Neural crest cell (in vitro differentiated cells): ENCODE data around the gene FBXO45. TPM values are rescaled to one million over a fixed set of nuclear protein-coding genes. Genes with fewer than 3 reads are reported as not detected.
A peak's percentile ranks its signal among the peaks of the same experiment; 100 is the strongest.
"Not testable (repeated sequence)": the region's sequence is repeated elsewhere in the genome, so short reads cannot be mapped to it uniquely, and the experiment has no call there.

Source experiments
- DNase-seq: peaks from one replicate; pipeline ENCODE4 v3.0.0; 2021; ENCODE audit warnings: low read depth, mixed read lengths, low spot score
- H3K27ac Mint-ChIP-seq: one replicate; pipeline ENCODE4 v1.8.0; 2021; ENCODE audit warnings: mild to moderate bottlenecking, mixed read lengths; ENCODE audit not compliant: unreplicated experiment
- H3K27me3 Mint-ChIP-seq: 2 replicates; pipeline ENCODE4 v1.8.0; 2021; ENCODE audit warnings: low read depth, mild to moderate bottlenecking, mixed read lengths
- H3K36me3 Mint-ChIP-seq: 2 replicates; pipeline ENCODE4 v1.8.0; 2021; ENCODE audit warnings: low read depth, mild to moderate bottlenecking, mixed read lengths
- H3K4me1 Mint-ChIP-seq: 2 replicates; pipeline ENCODE4 v1.8.0; 2021; ENCODE audit warnings: mixed read lengths
- H3K4me3 Mint-ChIP-seq: one replicate; pipeline ENCODE4 v1.8.0; 2021; ENCODE audit warnings: mild to moderate bottlenecking, mixed read lengths
- H3K9me3 Mint-ChIP-seq: 2 replicates; pipeline ENCODE4 v1.8.0; 2021; ENCODE audit warnings: mixed read lengths
- total RNA-seq: library from RNA; stranded (reverse); gene quantifications from 2 replicates; pipeline ENCODE4 v1.2.1, GENCODE V29; 2021
- TF ChIP-seq, protein P1 (sequence below): fragments of 200-600 bp; sonication (generic); conservative IDR thresholded peaks from 2 replicates; pipeline ENCODE4 v1.5.0; 2021; ENCODE audit warnings: antibody characterized with exemption, mild to moderate bottlenecking

FBXO45 gene
- total RNA-seq, 1 donor from 2014 or later = 17.9 TPM

DNA sequence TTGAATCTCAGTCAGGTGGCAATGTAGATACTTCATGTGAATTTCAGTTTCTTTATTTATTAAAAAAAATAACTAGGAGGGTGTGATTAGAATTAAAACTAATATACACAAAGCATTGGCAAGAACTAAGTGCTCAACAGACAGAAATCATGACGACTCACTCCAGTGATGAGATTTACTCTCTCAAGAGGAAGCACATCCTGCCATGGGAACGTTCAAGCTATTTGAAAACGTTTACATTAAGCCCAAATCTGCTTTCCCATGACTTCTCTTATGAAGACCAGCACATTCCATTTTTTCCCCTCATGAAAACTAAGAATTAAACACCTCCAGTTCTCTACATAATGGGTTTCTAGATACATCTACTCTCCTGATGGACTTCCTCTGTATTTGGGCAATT, 8.6 kb upstream of the FBXO45 start:
- TF ChIP-seq, protein P1, sequence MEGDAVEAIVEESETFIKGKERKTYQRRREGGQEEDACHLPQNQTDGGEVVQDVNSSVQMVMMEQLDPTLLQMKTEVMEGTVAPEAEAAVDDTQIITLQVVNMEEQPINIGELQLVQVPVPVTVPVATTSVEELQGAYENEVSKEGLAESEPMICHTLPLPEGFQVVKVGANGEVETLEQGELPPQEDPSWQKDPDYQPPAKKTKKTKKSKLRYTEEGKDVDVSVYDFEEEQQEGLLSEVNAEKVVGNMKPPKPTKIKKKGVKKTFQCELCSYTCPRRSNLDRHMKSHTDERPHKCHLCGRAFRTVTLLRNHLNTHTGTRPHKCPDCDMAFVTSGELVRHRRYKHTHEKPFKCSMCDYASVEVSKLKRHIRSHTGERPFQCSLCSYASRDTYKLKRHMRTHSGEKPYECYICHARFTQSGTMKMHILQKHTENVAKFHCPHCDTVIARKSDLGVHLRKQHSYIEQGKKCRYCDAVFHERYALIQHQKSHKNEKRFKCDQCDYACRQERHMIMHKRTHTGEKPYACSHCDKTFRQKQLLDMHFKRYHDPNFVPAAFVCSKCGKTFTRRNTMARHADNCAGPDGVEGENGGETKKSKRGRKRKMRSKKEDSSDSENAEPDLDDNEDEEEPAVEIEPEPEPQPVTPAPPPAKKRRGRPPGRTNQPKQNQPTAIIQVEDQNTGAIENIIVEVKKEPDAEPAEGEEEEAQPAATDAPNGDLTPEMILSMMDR = no peak
- H3K4me1 Mint-ChIP-seq = no peaks in the 10 kb centered on the region

DNA sequence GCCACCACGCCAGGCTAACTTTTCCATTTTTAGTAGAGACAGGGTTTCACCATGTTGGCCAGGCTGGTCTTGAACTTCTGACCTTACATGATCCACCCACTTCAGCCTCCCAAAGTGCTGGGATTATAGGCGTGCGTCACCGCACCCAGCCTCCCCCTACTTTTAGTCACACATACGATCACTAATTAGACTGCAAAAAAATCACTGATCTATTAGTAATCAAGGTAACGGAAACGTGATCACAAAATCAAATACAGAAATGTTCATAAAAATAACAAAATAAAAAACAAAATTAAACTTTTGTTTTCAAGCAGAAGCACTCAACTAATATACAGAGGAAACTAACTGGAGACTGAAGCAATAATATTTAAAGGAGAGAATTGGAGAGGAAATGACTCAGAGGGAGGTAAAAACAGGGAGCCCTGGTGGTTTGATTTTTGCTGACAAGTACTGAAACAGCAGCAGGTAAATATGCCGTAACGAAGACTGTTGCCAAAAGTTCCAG, 4.7 kb upstream of the FBXO45 start:
- Mint-ChIP-seq H3K27ac (no peak overlapping the region), H3K27me3 (no peaks in the 10 kb centered on the region), H3K4me1 (peaks cover 12% of the 10 kb centered on the region), H3K4me3 (peak overlapping the region; percentile 64), H3K36me3 (no peaks in the 10 kb centered on the region), H3K9me3 (no peaks in the 10 kb centered on the region)
- no peak for DNase-seq
- TF ChIP-seq, protein P1 = no peak

More for the DNA sequence above, 8.6 kb upstream of the FBXO45 start:
- no peak overlapping the region for H3K4me3 Mint-ChIP-seq
- H3K9me3 Mint-ChIP-seq = no peaks in the 10 kb centered on the region
- no peaks in the 10 kb centered on the region for H3K27me3 Mint-ChIP-seq
- H3K27ac Mint-ChIP-seq = no peak overlapping the region
- H3K36me3 Mint-ChIP-seq = no peaks in the 10 kb centered on the region
- DNase-seq = no peak

DNA sequence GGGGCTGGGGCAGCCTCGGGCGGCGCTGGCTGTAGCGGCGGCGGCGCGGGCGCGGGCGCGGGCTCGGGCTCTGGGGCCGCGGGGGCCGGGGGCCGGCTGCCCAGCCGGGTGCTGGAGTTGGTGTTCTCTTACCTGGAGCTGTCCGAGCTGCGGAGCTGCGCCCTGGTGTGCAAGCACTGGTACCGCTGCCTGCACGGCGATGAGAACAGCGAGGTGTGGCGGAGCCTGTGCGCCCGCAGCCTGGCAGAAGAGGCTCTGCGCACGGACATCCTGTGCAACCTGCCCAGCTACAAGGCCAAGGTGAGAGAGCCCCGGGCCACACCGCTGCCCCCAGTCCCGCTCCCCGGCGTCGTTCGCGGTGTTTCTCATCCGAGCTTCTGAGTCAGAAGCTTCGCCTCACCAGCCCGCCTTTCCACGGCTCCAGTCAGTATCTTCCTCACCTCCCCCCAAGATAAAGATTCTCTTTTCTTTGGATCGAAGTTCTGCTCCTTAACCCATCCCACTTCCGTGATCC, 600 bp downstream of the FBXO45 start:
- TF ChIP-seq, protein P1 = no peak
- Mint-ChIP-seq H3K4me3 (peak overlapping the region; percentile 91), H3K27ac (peak overlapping the region; percentile 80)

DNA sequence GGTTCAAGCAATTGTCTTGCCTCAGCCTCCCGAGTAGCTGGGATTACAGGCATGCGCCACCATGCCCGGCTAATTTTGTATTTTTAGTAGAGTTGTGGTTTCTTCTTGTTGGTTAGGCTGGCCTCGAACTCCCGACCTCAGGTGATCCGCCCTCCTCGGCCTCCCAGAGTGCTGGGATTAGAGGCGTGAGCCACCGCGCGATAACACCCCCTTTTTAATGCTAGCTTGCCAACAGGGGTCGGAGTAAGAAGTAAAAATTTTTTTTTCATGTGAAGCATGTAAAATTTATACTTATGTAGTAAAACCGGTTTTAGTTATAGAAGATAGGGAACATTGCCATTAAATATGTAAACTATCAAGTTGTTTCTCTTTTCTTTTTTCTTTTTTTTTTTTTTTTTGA, 1.9 kb downstream of the FBXO45 start:
- peak overlapping the region; percentile 91 for H3K4me3 Mint-ChIP-seq
- H3K4me1 Mint-ChIP-seq = peaks cover 26% of the 10 kb centered on the region
- H3K27ac Mint-ChIP-seq, DNase-seq, H3K27me3 Mint-ChIP-seq, H3K36me3 Mint-ChIP-seq, H3K9me3 Mint-ChIP-seq: not testable (repeated sequence)

More for the DNA sequence above, 600 bp downstream of the FBXO45 start:
- H3K27me3 Mint-ChIP-seq = no peaks in the 10 kb centered on the region
- no peaks in the 10 kb centered on the region for H3K9me3 Mint-ChIP-seq
- peak; percentile 28 for DNase-seq
- peaks cover 22% of the 10 kb centered on the region for H3K4me1 Mint-ChIP-seq
- no peaks in the 10 kb centered on the region for H3K36me3 Mint-ChIP-seq

DNA sequence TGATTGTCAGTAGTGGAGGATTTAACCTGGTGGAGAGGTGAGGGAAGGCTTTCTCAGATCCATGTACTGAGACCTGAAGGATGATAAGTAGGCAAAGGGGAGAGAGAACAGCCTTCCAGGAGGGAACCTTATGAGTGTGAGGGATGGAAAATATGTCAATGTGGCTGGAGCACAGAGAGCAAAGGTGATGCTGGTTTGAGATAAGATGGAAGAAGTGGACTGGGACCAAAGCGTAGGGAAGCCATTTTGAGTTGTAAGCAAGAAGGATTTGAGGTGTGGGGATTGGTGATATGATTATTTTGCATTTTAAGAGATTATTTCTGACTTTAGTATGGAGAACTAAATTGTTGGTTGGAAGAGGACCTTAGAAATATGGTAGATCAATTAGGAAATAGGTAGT, 3.9 kb downstream of the FBXO45 start:
- H3K27me3 Mint-ChIP-seq = no peaks in the 10 kb centered on the region
- no peak for DNase-seq
- H3K4me1 Mint-ChIP-seq = peaks cover 21% of the 10 kb centered on the region
- TF ChIP-seq, protein P1 = no peak
- H3K27ac Mint-ChIP-seq = no peak overlapping the region
- no peaks in the 10 kb centered on the region for H3K36me3 Mint-ChIP-seq
- H3K4me3 Mint-ChIP-seq = no peak overlapping the region
- H3K9me3 Mint-ChIP-seq = no peaks in the 10 kb centered on the region

DNA sequence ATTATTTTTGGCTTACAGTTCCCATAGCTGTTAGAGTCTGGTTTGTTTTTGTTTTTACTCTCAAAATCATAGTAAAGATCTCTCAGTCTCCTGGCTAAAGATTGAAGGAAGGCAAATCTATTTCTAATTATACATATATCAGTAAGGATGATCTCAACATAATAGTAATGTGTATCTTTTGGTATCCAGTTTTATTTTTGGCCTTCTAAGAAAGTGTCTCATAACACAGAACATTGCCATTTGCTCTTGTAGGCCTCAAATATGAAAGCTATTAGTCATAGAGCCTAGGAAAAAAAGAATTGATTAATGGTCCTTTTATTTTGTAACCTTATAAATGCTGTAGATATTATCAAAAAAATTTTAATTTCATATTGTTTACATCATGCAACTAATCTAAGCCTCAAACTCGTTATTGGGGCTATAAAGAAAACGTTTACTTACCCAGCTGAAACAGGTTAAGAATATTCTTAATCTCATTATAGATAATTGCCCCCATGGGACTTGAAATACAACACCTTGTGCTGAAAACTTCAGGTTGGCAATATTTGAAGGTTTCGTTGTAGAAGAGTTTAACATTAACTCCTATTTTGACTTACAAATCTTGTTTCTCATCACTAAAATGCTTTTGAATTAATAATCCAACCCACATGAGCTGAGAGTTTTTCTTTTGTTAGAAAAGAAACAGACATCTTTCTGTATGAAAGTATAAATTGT, 16.7 kb downstream of the FBXO45 start:
- peaks cover 4% of the 10 kb centered on the region for H3K36me3 Mint-ChIP-seq
- H3K9me3 Mint-ChIP-seq = no peaks in the 10 kb centered on the region
- H3K4me3 Mint-ChIP-seq = no peak overlapping the region
- no peaks in the 10 kb centered on the region for H3K4me1 Mint-ChIP-seq
- TF ChIP-seq, protein P1 = no peak
- H3K27me3 Mint-ChIP-seq = no peaks in the 10 kb centered on the region
- DNase-seq = no peak
- no peak overlapping the region for H3K27ac Mint-ChIP-seq
